SK-N-SH (cell line): ENCODE results near the gene LPCAT1. TPM values are rescaled to one million over a fixed set of nuclear protein-coding genes. Genes with fewer than 3 reads are reported as not detected.

Experiments used
- CTCF ChIA-PET: fragments of 300-600, 350-600 bp; formaldehyde crosslinking; extraction: SDS; loops from one replicate; lab custom pipeline; 2021; lab: Yijun Ruan, JAX
- POLR2A ChIA-PET: fragments of 350-600 bp; sonication (Branson Sonifier 250); formaldehyde crosslinking; extraction: SDS; loops from one replicate; lab custom pipeline; 2020; ENCODE audit warnings: antibody characterized with exemption, inconsistent platforms; lab: Yijun Ruan, JAX
- DNase-seq: peaks from one replicate; pipeline ENCODE4 v3.0.0; 2012
- H2AFZ ChIP-seq: fragments of 200-600 bp; sonication (generic); 2 replicates; pipeline ENCODE4 v1.8.1; 2016; ENCODE audit warnings: antibody characterized with exemption, mild to moderate bottlenecking, low read depth
- H3F3A ChIP-seq: fragments of 200-600 bp; sonication (generic); replicated peaks from 2 replicates; pipeline ENCODE3; 2016; ENCODE audit warnings: antibody characterized with exemption, mild to moderate bottlenecking; ENCODE audit not compliant: insufficient read depth
- H3K27ac ChIP-seq, 2 experiments: fragments of 200-500 bp in 1 of 2; fragments of 200-600 bp in 1 of 2; sonication (Bioruptor generic) in 1 of 2; sonication (generic), shearing (Covaris generic) in 1 of 2; 2 replicates each; pipeline versions ENCODE4 v1.5.1 to v1.6.1; 2014 to 2016; ENCODE audit warnings: low read depth in 2 of 2, inconsistent platforms in 1 of 2, low read length in 1 of 2, mild to moderate bottlenecking in 1 of 2, mixed read lengths in 1 of 2
- H3K27me3 ChIP-seq: fragments of 200-600 bp; sonication (generic), shearing (Covaris generic); 2 replicates; pipeline ENCODE4 v1.6.1; 2016; ENCODE audit warnings: mixed run types; ENCODE audit not compliant: insufficient read depth
- H3K36me3 ChIP-seq, 2 experiments: fragments of 200-500 bp in 1 of 2; fragments of 200-600 bp in 1 of 2; sonication (Bioruptor generic) in 1 of 2; sonication (generic) in 1 of 2; replicated peaks in 1 of 2; 2 replicates each; pipeline versions ENCODE3 to v1.5.1; 2014 to 2016; ENCODE audit warnings: low read length in 1 of 2, mild to moderate bottlenecking in 1 of 2; ENCODE audit not compliant: insufficient read depth in 2 of 2, control insufficient read depth in 1 of 2
- H3K4me1 ChIP-seq, 2 experiments: fragments of 200-500 bp in 1 of 2; fragments of 200-600 bp in 1 of 2; sonication (Bioruptor generic) in 1 of 2; sonication (generic), shearing (Covaris generic) in 1 of 2; 2 replicates each; pipeline versions ENCODE4 v1.5.1 to v1.6.1; 2014 to 2016; ENCODE audit warnings: low read depth in 1 of 2, low read length in 1 of 2, mixed run types in 1 of 2; ENCODE audit not compliant: insufficient read depth in 2 of 2, control insufficient read depth in 1 of 2
- H3K4me2 ChIP-seq: fragments of 200-600 bp; sonication (generic), shearing (Covaris generic); 2 replicates; pipeline ENCODE4 v1.6.1; 2017; ENCODE audit warnings: mixed run types
- H3K4me3 ChIP-seq, 2 experiments: fragments of 200-500 bp in 1 of 2; fragments of 200-600 bp in 1 of 2; sonication (Bioruptor generic) in 1 of 2; sonication (generic), shearing (Covaris generic) in 1 of 2; 2 replicates each; pipeline versions ENCODE4 v1.5.1 to v1.8.1; 2014 to 2016; ENCODE audit warnings: low read depth in 2 of 2, inconsistent platforms in 1 of 2, low read length in 1 of 2, mild to moderate bottlenecking in 1 of 2, mixed read lengths in 1 of 2, moderate library complexity in 1 of 2
- H3K79me2 ChIP-seq: fragments of 200-600 bp; sonication (generic); 2 replicates; pipeline ENCODE4 v1.8.1; 2017; ENCODE audit warnings: mild to moderate bottlenecking; ENCODE audit not compliant: insufficient read depth
- H3K9ac ChIP-seq: fragments of 200-600 bp; sonication (generic); 2 replicates; pipeline ENCODE4 v1.6.1; 2017; ENCODE audit warnings: mixed run types
- H3K9me2 ChIP-seq: fragments of 200-600 bp; sonication (generic); 2 replicates; pipeline ENCODE4 v1.6.1; 2017; ENCODE audit warnings: mixed run types
- H3K9me3 ChIP-seq: fragments of 200-600 bp; sonication (generic); 2 replicates; pipeline ENCODE4 v1.6.1; 2017; ENCODE audit warnings: mixed run types, mild to moderate bottlenecking, moderate library complexity
- H4K20me1 ChIP-seq: fragments of 200-600 bp; sonication (generic); 2 replicates; pipeline ENCODE4 v1.6.1; 2017; ENCODE audit warnings: mild to moderate bottlenecking, mixed run types; ENCODE audit not compliant: insufficient read depth
- CTCF ChIP-seq: fragments of 200-600 bp; sonication (generic); IDR thresholded peaks from 2 replicates; pipeline ENCODE4 v1.6.1; 2017; ENCODE audit warnings: antibody characterized with exemption, mild to moderate bottlenecking, moderate library complexity
- GATA2 ChIP-seq: sonication (generic); formaldehyde crosslinking; IDR thresholded peaks from 2 replicates; pipeline ENCODE4 v1.5.0; 2020; ENCODE audit warnings: mild to moderate bottlenecking, missing genetic modification reagents
- MAX ChIP-seq: IDR thresholded peaks from 2 replicates; pipeline ENCODE4 v1.4.0; 2012; ENCODE audit warnings: low read depth
- MXI1 ChIP-seq: IDR thresholded peaks from 2 replicates; pipeline ENCODE4 v1.6.1; 2012; ENCODE audit warnings: mild to moderate bottlenecking, low read depth, low read length, improper control_type of control experiment
- SIN3A ChIP-seq: IDR thresholded peaks from 2 replicates; pipeline ENCODE4 v1.6.1; 2012; ENCODE audit warnings: low read depth, mild to moderate bottlenecking, low read length, moderate library complexity, borderline replicate concordance
- SMC3 ChIP-seq: IDR thresholded peaks from 2 replicates; pipeline ENCODE4 v1.6.1; 2012; ENCODE audit warnings: low read depth, low read length, improper control_type of control experiment
- ZBTB33 ChIP-seq: IDR thresholded peaks from 2 replicates; pipeline ENCODE4 v1.4.0; 2012; ENCODE audit warnings: low read depth, borderline replicate concordance
- WGBS: methylation state at CpG from one replicate; pipeline ENCODE4 v1.1.6; 2017; ENCODE audit warnings: low lambda C conversion rate; 5-methylcytosine and 5-hydroxymethylcytosine counted together
- polyA plus RNA-seq, 3 experiments: library from polyadenylated mRNA; depleted of rRNA; stranded (reverse); fragments of >200 nt; gene quantifications; 2 replicates each; pipeline ENCODE4 v1.2.3, GENCODE V29; 2012

Gene LPCAT1
- polyA plus RNA-seq, 1 of the 3 experiments (the other 2 are of a cell fraction), result 42.3 TPM

GRCh38 chr5:1536322-1536845 is 12.6 kb upstream of the LPCAT1 start:
- POLR2A ChIA-PET, result interaction anchor here (0.6 kb wide), 1 partner anchor 41 kb away, joined by 3 read pairs; no protein-coding TSS in a partner anchor
- no peak for DNase-seq

More at GRCh38 chr5:1536322-1536845, 12.6 kb upstream of the LPCAT1 start:
- Histone ChIP-seq H3K4me2 (peak overlapping the region; percentile 63), H3K36me3 (no peaks in the 10 kb centered on the region), H3K9me2 (no peaks in the 10 kb centered on the region), H3K9me3 (no peaks in the 10 kb centered on the region), H2AFZ (peak overlapping the region; percentile 72; the same call in 1 of the 2 replicates), H3F3A (peaks cover 3% of the 10 kb centered on the region), H3K4me3 (peak overlapping the region in 1 of 2 experiments; percentile 30; a peak in 2 of 4 replicates), H3K27ac (no peak overlapping the region), H3K4me1 (no peaks in the 10 kb centered on the region; a peak in 1 of 4 replicates), H3K27me3 (0 out of 2 replicates have a peak, but pooled peaks cover 8% of the 10 kb centered on the region), H3K79me2 (no peaks in the 10 kb centered on the region), H3K9ac (no peak overlapping the region), H4K20me1 (no peaks in the 10 kb centered on the region)
- TF ChIP-seq ZBTB33 (no peak), MXI1 (no peak), SMC3 (no peak), SIN3A (no peak), CTCF (no peak), MAX (no peak), GATA2 (CRISPR knock-in tag) (no peak)
- WGBS, result 75% methylated on average over 8 of the region's 8 CpGs
- CTCF ChIA-PET, result interaction anchor here (1.2 to 1.3 kb wide), 3 partner anchors 12 to 109 kb away, joined by 3 to 5 read pairs (median 3); partner anchors contain the start of gene LPCAT1
